Gastrocnemius medialis (tissue), 4 donors: Measurements from ENCODE around the gene FRAS1.

Source experiments
- CTCF ChIP-seq, 5 experiments: fragments of 450-650 bp in 3 of 5; fragments of 200-600 bp in 2 of 5; sonication (generic) in 2 of 5; IDR thresholded peaks in 4 of 5; conservative IDR thresholded peaks in 1 of 5; 1 replicate in 4 of 5; 2 replicates in 1 of 5; pipeline ENCODE4 v1.5.1; 2016 to 2019; ENCODE audit warnings: antibody characterized with exemption in 5 of 5, mild to moderate bottlenecking in 3 of 5, moderate library complexity in 3 of 5
- POLR2A ChIP-seq, 2 donors: fragments of 450-650 bp; IDR thresholded peaks; one replicate each; pipeline ENCODE4 v1.6.1; 2017; ENCODE audit warnings: antibody characterized with exemption in 2 of 2, mild to moderate bottlenecking in 2 of 2, moderate library complexity in 2 of 2

DNA sequence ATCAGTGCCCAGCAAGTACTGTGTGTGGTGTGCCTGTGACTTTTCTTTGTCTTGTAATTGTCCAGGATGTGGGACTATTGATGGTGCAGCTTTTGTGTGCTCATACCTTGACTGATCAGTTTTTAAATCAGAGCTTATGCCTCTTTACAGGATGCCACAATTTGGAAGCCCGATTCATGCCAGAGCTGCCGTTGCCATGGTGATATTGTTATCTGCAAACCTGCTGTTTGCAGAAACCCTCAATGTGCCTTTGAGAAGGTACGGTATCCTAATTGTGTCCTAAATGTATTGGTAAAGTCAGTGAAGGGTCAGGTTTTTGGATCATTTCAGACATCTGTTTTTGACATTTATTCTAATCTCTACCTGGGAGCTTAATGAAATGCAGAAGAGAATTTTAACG lies 180.2 kb downstream of the FRAS1 start:
- TF ChIP-seq CTCF (IDR thresholded peaks at IDR 0.05 in 4 of 5, conservative IDR thresholded peaks at IDR 0.05 in 1 of 5) (no peak), POLR2A (IDR thresholded peaks at IDR 0.05) (no peak)
